ENCODE measurements around the gene ALKBH3.

GRCh38 chr11:43942662-43943371 lies 62.2 kb downstream of the ALKBH3 start:
- no peak for TF ChIP-seq ATF2 (CRISPR knock-in tag; IDR thresholded peaks at IDR 0.05; ENCODE audit: borderline replicate concordance, low read depth)
- TF ChIP-seq ZNF423 (CRISPR knock-in tag; IDR thresholded peaks at IDR 0.05), result no peak
- TF ChIP-seq CTCF (IDR thresholded peaks at IDR 0.05), result no peak
- TF ChIP-seq MAX (CRISPR knock-in tag; IDR thresholded peaks at IDR 0.05), result no peak
- TF ChIP-seq ZNF121 (CRISPR knock-in tag; IDR thresholded peaks at IDR 0.05), result no peak
- TF ChIP-seq SMAD4 (CRISPR knock-in tag; IDR thresholded peaks at IDR 0.05), result no peak

All from WTC11 (cell line).